K562 (cell line): Measurements from ENCODE around the gene TRDMT1. TPM values are rescaled to one million over a fixed set of nuclear protein-coding genes. Genes with fewer than 3 reads are reported as not detected.

Experiments
- ATF2 ChIP-seq: sonication (generic); formaldehyde crosslinking; IDR thresholded peaks from 2 replicates; pipeline ENCODE4 v1.8.1; 2022; ENCODE audit warnings: missing genetic modification reagents
- BRD4 ChIP-seq: fragments of 200-600 bp; sonication (generic); IDR thresholded peaks from 2 replicates; pipeline ENCODE4 v1.6.1; 2017; ENCODE audit warnings: inconsistent platforms
- MAZ ChIP-seq, 2 experiments: fragments of 450-650 bp in 1 of 2; sonication (generic) in 1 of 2; formaldehyde crosslinking; IDR thresholded peaks in 1 of 2; conservative IDR thresholded peaks in 1 of 2; 2 replicates each; pipeline versions ENCODE4 v1.4.0 to v1.5.0; 2020; ENCODE audit warnings: mild to moderate bottlenecking in 1 of 2, missing genetic modification reagents in 1 of 2
- MTF1 ChIP-seq: fragments of 250-450 bp; sonication (Bioruptor Pico); IDR thresholded peaks from 2 replicates; pipeline ENCODE4 v1.9.0; 2021; ENCODE audit warnings: moderate library complexity, mild to moderate bottlenecking, inconsistent platforms, borderline replicate concordance
- SMAD4 ChIP-seq: fragments of 250-450 bp; sonication (Bioruptor Pico); conservative IDR thresholded peaks from 2 replicates; pipeline ENCODE4 v1.8.0; 2021; ENCODE audit warnings: inconsistent platforms, mild to moderate bottlenecking, moderate library complexity
- STAT5B ChIP-seq: fragments of 250-450 bp; sonication (Bioruptor Pico); IDR thresholded peaks from 2 replicates; pipeline ENCODE4 v1.8.0; 2021; ENCODE audit warnings: mild to moderate bottlenecking, inconsistent platforms
- TAF7 ChIP-seq: fragments of 450-650 bp; IDR thresholded peaks from 2 replicates; pipeline ENCODE4 v1.6.1; 2016; ENCODE audit warnings: missing genetic modification characterization, missing compliant biosample characterization
- ZBTB2 ChIP-seq: fragments of 450-650 bp; IDR thresholded peaks from 2 replicates; pipeline ENCODE4 v1.6.1; 2016; ENCODE audit warnings: antibody characterized with exemption
- ZNF395 ChIP-seq: fragments of 200-800 bp; sonication (Bioruptor generic); IDR thresholded peaks from 2 replicates; pipeline ENCODE4 v1.6.1; 2017; ENCODE audit warnings: missing genetic modification characterization, missing compliant biosample characterization
- ZNF512 ChIP-seq: IDR thresholded peaks from 2 replicates; pipeline ENCODE4 v1.6.1; 2016; ENCODE audit warnings: missing genetic modification characterization, missing compliant biosample characterization
- ZNF830 ChIP-seq: fragments of 250-450 bp; sonication (Bioruptor Pico); IDR thresholded peaks from 2 replicates; pipeline ENCODE4 v1.5.0; 2021; ENCODE audit warnings: mild to moderate bottlenecking
- ZSCAN29 ChIP-seq: fragments of 450-650 bp; IDR thresholded peaks from 2 replicates; pipeline ENCODE4 v1.6.1; 2017
- polyA plus RNA-seq, 8 experiments: library from polyadenylated mRNA; depleted of rRNA in 4 of 8; stranded (reverse) in 5 of 8; unstranded in 3 of 8; fragments of >200 nt; fragmentation: Nextera tagmentation in 2 of 8; fragmentation: Illumina TruSeq in 1 of 8; extraction: Ambion mirVana in 2 of 8; extraction: Trizol in 1 of 8; gene quantifications; 2 replicates each; pipeline versions ENCODE4 v1.2.1 to v1.2.3, GENCODE V29; 2011 to 2014; ENCODE audit warnings: inconsistent platforms in 1 of 8, missing spikeins in 1 of 8
- total RNA-seq, 7 experiments: library from RNA; depleted of rRNA in 6 of 7; stranded (reverse); fragments of >200 nt in 6 of 7; fragmentation: Illumina TruSeq in 2 of 7; extraction: Trizol in 2 of 7; gene quantifications; 2 replicates each; pipeline versions ENCODE4 v1.2.1 to v1.2.3, GENCODE V29; 2011 to 2021; ENCODE audit warnings: low replicate concordance in 1 of 7
- TF ChIP-seq, protein P1 (sequence below): fragments of 250-450 bp; sonication (Bioruptor Pico); IDR thresholded peaks from 2 replicates; pipeline ENCODE4 v1.4.0; 2020; ENCODE audit warnings: mild to moderate bottlenecking, moderate library complexity, borderline replicate concordance
- TF ChIP-seq, protein P2 (sequence below), 2 experiments: fragments of 450-650 bp in 1 of 2; sonication (generic) in 1 of 2; formaldehyde crosslinking in 1 of 2; IDR thresholded peaks in 1 of 2; conservative IDR thresholded peaks in 1 of 2; 2 replicates each; pipeline versions ENCODE4 v1.6.1 to v1.8.1; 2016 to 2023; ENCODE audit warnings: mild to moderate bottlenecking in 2 of 2, moderate library complexity in 2 of 2, inconsistent platforms in 1 of 2, missing genetic modification reagents in 1 of 2

Gene TRDMT1
- total and polyA plus RNA-seq, 9 of the 15 experiments (the other 6 are each of a cell fraction or from before 2014, with no cell fraction given): 5.4 to 12.6 (median 9.3) TPM

GRCh38 chr10:17228091-17229015 lies 26.9 kb upstream of the TRDMT1 start, which contains the start of gene VIM (continued):
- TF ChIP-seq ZBTB2 (no peak), ZNF395 (CRISPR knock-in tag) (no peak), MTF1 (CRISPR knock-in tag) (no peak), ZSCAN29 (no peak), TAF7 (tag) (peak; percentile 69), STAT5B (CRISPR knock-in tag) (no peak), SMAD4 (CRISPR knock-in tag) (peak; percentile 97), ZNF830 (CRISPR knock-in tag) (no peak), ZNF512 (tag) (no peak), ATF2 (CRISPR knock-in tag) (no peak), BRD4 (peak; percentile 76), MAZ (CRISPR knock-in tag; conservative IDR thresholded peaks at IDR 0.05 in 1 of 2, IDR thresholded peaks at IDR 0.05 in 1 of 2) (peak; percentile 79 to 88)
- TF ChIP-seq, protein P1, sequence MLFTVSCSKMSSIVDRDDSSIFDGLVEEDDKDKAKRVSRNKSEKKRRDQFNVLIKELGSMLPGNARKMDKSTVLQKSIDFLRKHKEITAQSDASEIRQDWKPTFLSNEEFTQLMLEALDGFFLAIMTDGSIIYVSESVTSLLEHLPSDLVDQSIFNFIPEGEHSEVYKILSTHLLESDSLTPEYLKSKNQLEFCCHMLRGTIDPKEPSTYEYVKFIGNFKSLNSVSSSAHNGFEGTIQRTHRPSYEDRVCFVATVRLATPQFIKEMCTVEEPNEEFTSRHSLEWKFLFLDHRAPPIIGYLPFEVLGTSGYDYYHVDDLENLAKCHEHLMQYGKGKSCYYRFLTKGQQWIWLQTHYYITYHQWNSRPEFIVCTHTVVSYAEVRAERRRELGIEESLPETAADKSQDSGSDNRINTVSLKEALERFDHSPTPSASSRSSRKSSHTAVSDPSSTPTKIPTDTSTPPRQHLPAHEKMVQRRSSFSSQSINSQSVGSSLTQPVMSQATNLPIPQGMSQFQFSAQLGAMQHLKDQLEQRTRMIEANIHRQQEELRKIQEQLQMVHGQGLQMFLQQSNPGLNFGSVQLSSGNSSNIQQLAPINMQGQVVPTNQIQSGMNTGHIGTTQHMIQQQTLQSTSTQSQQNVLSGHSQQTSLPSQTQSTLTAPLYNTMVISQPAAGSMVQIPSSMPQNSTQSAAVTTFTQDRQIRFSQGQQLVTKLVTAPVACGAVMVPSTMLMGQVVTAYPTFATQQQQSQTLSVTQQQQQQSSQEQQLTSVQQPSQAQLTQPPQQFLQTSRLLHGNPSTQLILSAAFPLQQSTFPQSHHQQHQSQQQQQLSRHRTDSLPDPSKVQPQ (CRISPR knock-in tag): no peak
- TF ChIP-seq, protein P2, sequence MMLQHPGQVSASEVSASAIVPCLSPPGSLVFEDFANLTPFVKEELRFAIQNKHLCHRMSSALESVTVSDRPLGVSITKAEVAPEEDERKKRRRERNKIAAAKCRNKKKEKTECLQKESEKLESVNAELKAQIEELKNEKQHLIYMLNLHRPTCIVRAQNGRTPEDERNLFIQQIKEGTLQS (IDR thresholded peaks at IDR 0.05): peak; percentile 99
- TF ChIP-seq, protein P2 (CRISPR knock-in tag; conservative IDR thresholded peaks at IDR 0.05): peak; percentile 98
